HepG2 (cell line): ENCODE data around the gene UBE2O. TPM values are rescaled to one million over a fixed set of nuclear protein-coding genes. Genes with fewer than 3 reads are reported as not detected.
A peak's percentile ranks its signal among the peaks of the same experiment; 100 is the strongest.

Source experiments
- CC2D1A ChIP-seq: sonication (generic); formaldehyde crosslinking; IDR thresholded peaks from 2 replicates; pipeline ENCODE4 v1.8.1; 2023; ENCODE audit warnings: mild to moderate bottlenecking, missing genetic modification reagents
- GABPA ChIP-seq, 2 experiments: IDR thresholded peaks; 2 replicates each; pipeline ENCODE4 v1.6.1; 2011 to 2016; ENCODE audit warnings: low read depth in 2 of 2, low read length in 1 of 2, missing biosample characterization in 1 of 2, missing genetic modification characterization in 1 of 2
- GABPB1 ChIP-seq: IDR thresholded peaks from 2 replicates; pipeline ENCODE4 v1.6.1; 2016; ENCODE audit warnings: mild to moderate bottlenecking, missing genetic modification reagents, moderate library complexity, missing compliant biosample characterization
- HNRNPH1 ChIP-seq: fragments of 200-400 bp; formaldehyde crosslinking; optimal IDR thresholded peaks from 2 replicates; pipeline ENCODE3; 2017; ENCODE audit warnings: mild to moderate bottlenecking, low read depth, low read length
- ISX ChIP-seq: sonication (generic); formaldehyde crosslinking; conservative IDR thresholded peaks from 2 replicates; pipeline ENCODE4 v1.5.0; 2020; ENCODE audit warnings: missing genetic modification reagents
- MAF1 ChIP-seq: sonication (generic); formaldehyde crosslinking; IDR thresholded peaks from 2 replicates; pipeline ENCODE4 v1.5.0; 2020; ENCODE audit warnings: missing genetic modification reagents, borderline replicate concordance
- MBD4 ChIP-seq: IDR thresholded peaks from 2 replicates; pipeline ENCODE4 v1.6.1; 2012; ENCODE audit warnings: low read length, inconsistent platforms, borderline replicate concordance
- NR2F6 ChIP-seq, 2 experiments: IDR thresholded peaks; 2 replicates each; pipeline ENCODE4 v1.6.1; 2016; ENCODE audit warnings: antibody characterized with exemption in 1 of 2, mild to moderate bottlenecking in 1 of 2
- ONECUT2 ChIP-seq: sonication (generic); formaldehyde crosslinking; IDR thresholded peaks from 2 replicates; pipeline ENCODE4 v1.4.0; 2020; ENCODE audit warnings: missing genetic modification reagents
- RARG ChIP-seq: sonication (generic); formaldehyde crosslinking; IDR thresholded peaks from 2 replicates; pipeline ENCODE4 v1.4.0; 2020; ENCODE audit warnings: low read depth, mild to moderate bottlenecking, missing genetic modification reagents
- RELA ChIP-seq: sonication (generic); formaldehyde crosslinking; IDR thresholded peaks from 2 replicates; pipeline ENCODE4 v1.4.0; 2020; ENCODE audit warnings: missing genetic modification reagents
- SAFB2 ChIP-seq: sonication (generic); formaldehyde crosslinking; IDR thresholded peaks from 2 replicates; pipeline ENCODE4 v1.5.1; 2020; ENCODE audit warnings: missing genetic modification reagents, low read depth, mild to moderate bottlenecking, borderline replicate concordance
- XRCC5 ChIP-seq: fragments of 200-400 bp; formaldehyde crosslinking; optimal IDR thresholded peaks from 2 replicates; pipeline ENCODE3; 2017; ENCODE audit warnings: mild to moderate bottlenecking, low read length
- ZNF251 ChIP-seq: sonication (generic); formaldehyde crosslinking; IDR thresholded peaks from 2 replicates; pipeline ENCODE4 v1.9.0; 2021; ENCODE audit warnings: mild to moderate bottlenecking, missing genetic modification reagents
- ZNF547 ChIP-seq: sonication (generic); formaldehyde crosslinking; IDR thresholded peaks from 2 replicates; pipeline ENCODE4 v1.5.1; 2020; ENCODE audit warnings: mild to moderate bottlenecking, missing genetic modification reagents
- ZNF674 ChIP-seq: sonication (generic); formaldehyde crosslinking; IDR thresholded peaks from 2 replicates; pipeline ENCODE4 v1.5.0; 2020; ENCODE audit warnings: low read depth, mild to moderate bottlenecking, missing genetic modification reagents
- ZNF780A ChIP-seq: sonication (generic); formaldehyde crosslinking; IDR thresholded peaks from 2 replicates; pipeline ENCODE4 v1.8.0; 2022; ENCODE audit warnings: mild to moderate bottlenecking, missing genetic modification reagents, moderate library complexity
- ZNF878 ChIP-seq: sonication (generic); formaldehyde crosslinking; IDR thresholded peaks from 2 replicates; pipeline ENCODE4 v1.8.1; 2023; ENCODE audit warnings: mild to moderate bottlenecking, missing genetic modification reagents, moderate library complexity
- ZNF879 ChIP-seq: sonication (generic); formaldehyde crosslinking; IDR thresholded peaks from 2 replicates; pipeline ENCODE4 v1.8.1; 2023; ENCODE audit warnings: missing genetic modification reagents
- polyA plus RNA-seq, 8 experiments: library from polyadenylated mRNA; depleted of rRNA in 3 of 8; stranded (reverse) in 7 of 8; unstranded in 1 of 8; fragments of >200 nt; fragmentation: Illumina TruSeq in 4 of 8; extraction: Trizol in 4 of 8; gene quantifications; 2 replicates each; pipeline versions ENCODE4 v1.2.1 to v1.2.3, GENCODE V29; 2011 to 2016; ENCODE audit warnings: low read depth in 4 of 8, missing spikeins in 1 of 8, mixed read lengths in 1 of 8; ENCODE audit not compliant: insufficient read depth in 1 of 8
- total RNA-seq, 5 experiments: library from RNA; depleted of rRNA; stranded (reverse); fragments of >200 nt; fragmentation: Illumina TruSeq; extraction: Trizol; gene quantifications; 2 replicates each; pipeline ENCODE4 v1.2.3, GENCODE V29; 2016; ENCODE audit warnings: low read depth in 1 of 5
- TF ChIP-seq, protein P1 (sequence below): sonication (generic); formaldehyde crosslinking; IDR thresholded peaks from 2 replicates; pipeline ENCODE4 v1.5.1; 2020; ENCODE audit warnings: missing genetic modification reagents, mild to moderate bottlenecking, borderline replicate concordance
- TF ChIP-seq, protein P2 (sequence below): sonication (generic); formaldehyde crosslinking; IDR thresholded peaks from 2 replicates; pipeline ENCODE4 v1.8.1; 2022; ENCODE audit warnings: low read depth, mild to moderate bottlenecking, missing genetic modification reagents

Gene UBE2O
- total and polyA plus RNA-seq, 2 of the 13 experiments (the other 11 are each of a cell fraction or from before 2014, with no cell fraction given) = 21.5 to 23.5 TPM

DNA sequence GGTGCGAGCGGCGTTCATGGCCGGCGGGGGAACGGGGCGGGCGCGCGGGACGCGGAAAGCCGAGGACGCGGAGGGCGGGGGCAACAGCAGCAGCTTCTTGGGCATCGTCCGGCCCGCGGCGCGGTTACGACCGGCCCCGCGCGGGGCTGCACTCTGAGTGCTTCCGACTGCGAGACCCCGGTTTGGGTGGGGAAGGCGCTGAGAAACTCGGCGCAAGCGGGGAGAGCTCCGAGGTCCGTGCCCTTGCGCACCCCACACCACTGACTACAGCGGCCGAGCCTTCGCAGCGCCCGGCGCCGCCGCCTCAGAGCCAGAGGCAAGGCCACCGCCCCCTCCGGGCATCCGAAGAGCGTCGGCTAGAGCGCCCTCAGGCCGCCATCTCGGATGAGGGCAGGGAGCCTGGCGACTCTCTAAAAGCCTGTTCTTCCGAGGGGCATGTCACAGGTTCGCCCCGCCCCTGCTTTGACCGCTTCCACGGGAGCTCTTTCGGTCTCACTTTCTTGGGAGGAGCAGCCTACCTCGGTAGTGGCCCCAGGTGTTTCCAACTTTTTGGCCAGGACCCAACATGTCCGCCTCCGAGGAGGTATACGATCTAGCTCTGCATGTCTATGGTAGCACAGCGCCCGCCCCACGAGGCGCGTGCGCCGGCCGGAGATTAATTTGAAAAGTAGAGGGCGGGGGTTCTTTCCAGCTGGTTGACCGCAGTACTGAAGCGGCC, 99.2 kb downstream of the UBE2O start, which contains the start of gene PRPSAP1 (continued):
- TF ChIP-seq MAF1 (CRISPR knock-in tag) (no peak), XRCC5 (peak; percentile 94), ZNF780A (0 out of 2 replicates have a peak, but pooled peaks have one; percentile 55), RARG (CRISPR knock-in tag) (no peak; the same call in 1 of the 2 replicates), ISX (CRISPR knock-in tag) (no peak), ONECUT2 (CRISPR knock-in tag) (peak; percentile 54; the same call in 1 of the 2 replicates), ZNF251 (no peak), CC2D1A (CRISPR knock-in tag) (0 out of 2 replicates have a peak, but pooled peaks have one; percentile 48), GABPB1 (CRISPR knock-in tag) (peak; percentile 93), ZNF674 (CRISPR knock-in tag) (peak; percentile 69; the same call in 1 of the 2 replicates), ZNF878 (CRISPR knock-in tag) (peak; percentile 93), HNRNPH1 (peak; percentile 65), MBD4 (no peak), GABPA (IDR thresholded peaks at IDR 0.05; ENCODE audit: low read depth, low read length) (no peak), GABPA (CRISPR knock-in tag; IDR thresholded peaks at IDR 0.05; ENCODE audit: low read depth) (peak; percentile 78), RELA (CRISPR knock-in tag) (peak; percentile 86), ZNF547 (CRISPR knock-in tag) (peak; percentile 96), SAFB2 (peak; percentile 74; the same call in 1 of the 2 replicates), ZNF879 (CRISPR knock-in tag) (no peak), NR2F6 (IDR thresholded peaks at IDR 0.05) (no peak), NR2F6 (CRISPR knock-in tag; IDR thresholded peaks at IDR 0.05) (peak; percentile 56; the same call in 1 of the 2 replicates)
- TF ChIP-seq, protein P1, sequence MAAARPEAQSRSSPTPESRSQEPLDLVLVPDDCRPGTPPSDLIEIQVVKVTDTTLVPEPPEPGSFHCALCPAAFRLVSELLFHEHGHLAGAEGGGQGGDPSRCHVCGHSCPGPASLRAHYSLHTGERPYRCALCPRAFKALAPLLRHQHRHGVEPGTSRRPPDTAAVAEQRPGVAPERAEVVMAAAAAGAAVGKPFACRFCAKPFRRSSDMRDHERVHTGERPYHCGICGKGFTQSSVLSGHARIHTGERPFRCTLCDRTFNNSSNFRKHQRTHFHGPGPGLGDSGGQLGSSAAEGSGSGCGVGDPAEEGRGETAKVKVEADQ = peak; percentile 95; the same call in 1 of the 2 replicates
- TF ChIP-seq, protein P2, sequence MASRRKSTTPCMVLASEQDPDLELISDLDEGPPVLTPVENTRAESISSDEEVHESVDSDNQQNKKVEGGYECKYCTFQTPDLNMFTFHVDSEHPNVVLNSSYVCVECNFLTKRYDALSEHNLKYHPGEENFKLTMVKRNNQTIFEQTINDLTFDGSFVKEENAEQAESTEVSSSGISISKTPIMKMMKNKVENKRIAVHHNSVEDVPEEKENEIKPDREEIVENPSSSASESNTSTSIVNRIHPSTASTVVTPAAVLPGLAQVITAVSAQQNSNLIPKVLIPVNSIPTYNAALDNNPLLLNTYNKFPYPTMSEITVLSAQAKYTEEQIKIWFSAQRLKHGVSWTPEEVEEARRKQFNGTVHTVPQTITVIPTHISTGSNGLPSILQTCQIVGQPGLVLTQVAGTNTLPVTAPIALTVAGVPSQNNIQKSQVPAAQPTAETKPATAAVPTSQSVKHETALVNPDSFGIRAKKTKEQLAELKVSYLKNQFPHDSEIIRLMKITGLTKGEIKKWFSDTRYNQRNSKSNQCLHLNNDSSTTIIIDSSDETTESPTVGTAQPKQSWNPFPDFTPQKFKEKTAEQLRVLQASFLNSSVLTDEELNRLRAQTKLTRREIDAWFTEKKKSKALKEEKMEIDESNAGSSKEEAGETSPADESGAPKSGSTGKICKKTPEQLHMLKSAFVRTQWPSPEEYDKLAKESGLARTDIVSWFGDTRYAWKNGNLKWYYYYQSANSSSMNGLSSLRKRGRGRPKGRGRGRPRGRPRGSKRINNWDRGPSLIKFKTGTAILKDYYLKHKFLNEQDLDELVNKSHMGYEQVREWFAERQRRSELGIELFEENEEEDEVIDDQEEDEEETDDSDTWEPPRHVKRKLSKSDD = peak; percentile 96
